C4-2B (cell line): Measurements from ENCODE around the gene CEACAM20.

Source experiments
- H3K27ac ChIP-seq: fragments of 450-650 bp; 2 replicates; pipeline ENCODE4 v1.5.1; 2017
- CTCF ChIP-seq: fragments of 450-650 bp; conservative IDR thresholded peaks from 2 replicates; pipeline ENCODE4 v1.5.1; 2017; ENCODE audit warnings: mild to moderate bottlenecking
- ZFX ChIP-seq: fragments of 450-650 bp; IDR thresholded peaks from 2 replicates; pipeline ENCODE4 v1.6.1; 2017

The CEACAM20 gene

GRCh38 chr19:44527554-44527953, 1.9 kb downstream of the CEACAM20 start:
- H3K27ac ChIP-seq = no peak overlapping the region
- no peak for TF ChIP-seq CTCF

- H3K27ac ChIP-seq = no peak overlapping the region
- TF ChIP-seq CTCF (no peak), ZFX (no peak)
Measured at GRCh38 chr19:44525721-44526430, 3.6 kb downstream of the CEACAM20 start.

GRCh38 chr19:44521370-44521769, 8.1 kb downstream of the CEACAM20 start:
- H3K27ac ChIP-seq = no peak overlapping the region
- no peak for TF ChIP-seq CTCF
- no peak for TF ChIP-seq ZFX

- no peak overlapping the region for H3K27ac ChIP-seq
Measured at GRCh38 chr19:44517146-44517545, 12.3 kb downstream of the CEACAM20 start.

GRCh38 chr19:44515907-44516306, 13.6 kb downstream of the CEACAM20 start:
- TF ChIP-seq ZFX (no peak), CTCF (no peak)
- no peak overlapping the region for H3K27ac ChIP-seq

More at GRCh38 chr19:44517146-44517545, 12.3 kb downstream of the CEACAM20 start:
- TF ChIP-seq ZFX = no peak
- no peak for TF ChIP-seq CTCF

GRCh38 chr19:44515031-44515430, 14.4 kb downstream of the CEACAM20 start:
- H3K27ac ChIP-seq = no peak overlapping the region
- TF ChIP-seq CTCF = no peak
- no peak for TF ChIP-seq ZFX

- TF ChIP-seq CTCF (peak; percentile 67), ZFX (no peak)
- H3K27ac ChIP-seq = no peak overlapping the region
Measured at GRCh38 chr19:44512326-44513298, 16.9 kb downstream of the CEACAM20 start.
